OCI-M2 (cell line): ENCODE results near the gene SPX.

Source experiments
- DNase-seq: peaks from one replicate; lab custom pipeline; 2025; ENCODE audit not compliant: unreplicated experiment; lab: John Stamatoyannopoulos, UW

SPX gene

GRCh38 chr12:21577516-21577915 is 51.4 kb downstream of the SPX start:
- DNase-seq = no peak

- DNase-seq = no peak
Observed at GRCh38 chr12:21580748-21581516, 54.8 kb downstream of the SPX start.
